Spleen (tissue), 11 donors: ENCODE results near the gene MRPL17. TPM values are rescaled to one million over a fixed set of nuclear protein-coding genes. Genes with fewer than 3 reads are reported as not detected.

Experiments used
- DNase-seq: peaks from one replicate; pipeline ENCODE4 v3.0.0-alpha.2; 2020
- H3K27ac ChIP-seq, 8 donors: fragments of 200-600 bp; sonication (generic) in 7 of 8; 1 replicate in 4 of 8; 2 replicates in 4 of 8; pipeline versions ENCODE4 v1.5.0 to v1.8.0; 2016 to 2021; ENCODE audit warnings: inconsistent platforms in 4 of 8, mild to moderate bottlenecking in 4 of 8, moderate library complexity in 1 of 8
- H3K27me3 ChIP-seq, 7 donors: fragments of 200-600 bp; sonication (generic) in 6 of 7; replicated peaks in 1 of 7; 1 replicate in 4 of 7; 2 replicates in 3 of 7; pipeline versions ENCODE4 v1.5.0 to v1.8.0; 2016 to 2021; ENCODE audit warnings: inconsistent platforms in 3 of 7, mild to moderate bottlenecking in 1 of 7
- H3K36me3 ChIP-seq, 6 donors: fragments of 200-600 bp; sonication (generic) in 5 of 6; 1 replicate in 4 of 6; 2 replicates in 2 of 6; pipeline versions ENCODE4 v1.5.0 to v1.8.0; 2016 to 2021; ENCODE audit warnings: inconsistent platforms in 2 of 6
- H3K4me1 ChIP-seq, 6 donors: fragments of 200-600 bp; sonication (generic) in 5 of 6; 1 replicate in 3 of 6; 2 replicates in 3 of 6; pipeline versions ENCODE4 v1.5.0 to v1.8.0; 2016 to 2021; ENCODE audit warnings: inconsistent platforms in 3 of 6
- H3K4me3 ChIP-seq, 8 donors: fragments of 200-600 bp; sonication (generic) in 7 of 8; 1 replicate in 4 of 8; 2 replicates in 4 of 8; pipeline versions ENCODE4 v1.5.0 to v1.8.0; 2016 to 2021; ENCODE audit warnings: inconsistent platforms in 4 of 8, mild to moderate bottlenecking in 4 of 8, moderate library complexity in 2 of 8
- H3K9me3 ChIP-seq, 8 donors: fragments of 200-600 bp; sonication (generic) in 7 of 8; 1 replicate in 4 of 8; 2 replicates in 4 of 8; pipeline versions ENCODE4 v1.5.0 to v1.8.0; 2016 to 2021; ENCODE audit warnings: inconsistent platforms in 4 of 8
- POLR2A ChIP-seq, 3 donors: fragments of 450-650 bp; IDR thresholded peaks; one replicate each; pipeline ENCODE4 v1.5.1; 2017; ENCODE audit warnings: antibody characterized with exemption in 3 of 3, mild to moderate bottlenecking in 1 of 3
- POLR2AphosphoS5 ChIP-seq, 3 donors: sonication (generic); formaldehyde crosslinking; IDR thresholded peaks; one replicate each; pipeline ENCODE4 v1.5.1; 2017; ENCODE audit warnings: antibody characterized with exemption in 3 of 3
- WGBS, 5 donors: extraction: QIAGEN DNeasy Blood & Tissue Kit in 3 of 5; methylation state at CpG; one replicate each; pipeline versions ENCODE4 v1.1.5 to v1.1.7; 2013 to 2018; 5-methylcytosine and 5-hydroxymethylcytosine counted together
- intact Hi-C: fragments of 100-400 bp; cut with DNase I; formaldehyde crosslinking; loops from one replicate; pipeline ENCODE4 v1.15.0; 2023; ENCODE audit warnings: low total_unique reads
- polyA plus RNA-seq, 3 donors: library from polyadenylated mRNA; stranded (reverse); fragments of 200-250 nt; gene quantifications; one replicate each; pipeline ENCODE4 v1.2.1, GENCODE V29; 2013
- total RNA-seq, 7 donors: library from RNA; depleted of rRNA in 3 of 7; stranded (reverse); fragments of >200 nt in 3 of 7; fragmentation: NEBNext Ultra II Directional in 4 of 7; extraction: Animal tissue kit (Norgen Biotek cat#: 25700) in 4 of 7; gene quantifications; one replicate each; pipeline versions ENCODE4 v1.1.0 to v1.2.1, GENCODE V29; 2016 to 2021
- TF ChIP-seq, protein P1 (sequence below), 11 experiments: fragments of 200-600 bp in 7 of 11; fragments of 450-650 bp in 4 of 11; sonication (generic) in 4 of 11; IDR thresholded peaks in 8 of 11; conservative IDR thresholded peaks in 3 of 11; 1 replicate in 7 of 11; 2 replicates in 4 of 11; pipeline versions ENCODE4 v1.4.0 to v1.8.0; 2016 to 2021; ENCODE audit warnings: antibody characterized with exemption in 11 of 11, inconsistent platforms in 4 of 11, mild to moderate bottlenecking in 1 of 11
- donor health status: healthy with polysubstance abuse.
- donor health status: DM: no; HTN: no; CAD: no; lungs with moderate emphysema.
- donor health status: DM: no; HTN: no; CAD: no.
- donor health status: Bipolar disorder and iron deficiency.
- donor health status: healthy.
- donor health status: DM: no; HTN: no; CAD: no.
- donor health status: DM: yes; HTN: yes; CAD: no.

MRPL17 gene
- total and polyA plus RNA-seq, 10 donors = 31.1 to 74.7 (median 42.0) TPM

DNA sequence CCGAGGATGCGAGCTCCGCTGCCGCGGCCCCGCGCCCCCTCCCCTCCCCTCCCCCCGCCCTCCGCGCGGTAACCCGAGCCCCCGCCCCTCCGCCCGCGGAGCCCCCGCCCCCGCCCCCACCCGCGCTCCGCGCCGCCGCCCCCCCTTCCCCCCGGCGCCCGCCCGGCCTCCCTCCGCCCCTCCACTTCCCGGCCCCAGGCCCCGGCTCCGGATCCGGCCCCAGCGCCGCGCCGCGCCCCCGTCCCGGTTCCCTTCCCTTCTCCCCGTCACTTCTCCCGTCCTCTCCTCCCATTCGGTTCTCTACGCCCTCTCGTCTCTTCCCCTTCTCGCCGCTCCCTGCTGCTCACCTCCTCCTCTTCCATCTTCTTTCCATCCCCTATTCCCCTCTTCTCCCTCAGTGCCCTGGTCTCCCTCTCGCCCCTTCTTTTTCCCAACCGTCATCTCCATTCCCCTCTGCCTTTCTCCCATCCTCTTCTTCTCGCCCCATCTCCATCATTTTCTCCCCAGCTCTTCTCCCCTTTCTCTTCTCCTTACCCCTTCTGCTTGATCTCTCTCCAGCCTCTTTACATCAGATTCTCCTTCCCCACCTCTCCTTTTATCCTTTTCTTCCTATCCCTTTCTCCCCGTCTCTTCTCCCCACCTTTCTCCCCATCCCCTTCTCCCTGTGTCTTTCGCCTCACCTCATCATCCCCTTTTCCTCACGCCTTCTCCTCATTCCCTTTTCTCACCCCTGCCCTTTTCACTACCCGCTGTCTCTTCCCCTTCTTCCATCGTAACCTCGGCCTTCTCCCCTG, 27.2 kb downstream of the MRPL17 start, which contains the start of gene DCHS1:
TSS of gene DCHS1 (minus strand) at position 20 of the 794 bp plus-strand sequence. CDS start 14,196 bp downstream, outside the sequence.
- H3K36me3 ChIP-seq = no peaks in the 10 kb centered on the region
- peaks cover 0 to 51% (median 28%) of the 10 kb centered on the region in 6 donors for H3K4me1 ChIP-seq
- H3K27ac ChIP-seq = peak within 1 kb of the TSS; percentile 51 to 86 (median 71)
- TF ChIP-seq, protein P1, sequence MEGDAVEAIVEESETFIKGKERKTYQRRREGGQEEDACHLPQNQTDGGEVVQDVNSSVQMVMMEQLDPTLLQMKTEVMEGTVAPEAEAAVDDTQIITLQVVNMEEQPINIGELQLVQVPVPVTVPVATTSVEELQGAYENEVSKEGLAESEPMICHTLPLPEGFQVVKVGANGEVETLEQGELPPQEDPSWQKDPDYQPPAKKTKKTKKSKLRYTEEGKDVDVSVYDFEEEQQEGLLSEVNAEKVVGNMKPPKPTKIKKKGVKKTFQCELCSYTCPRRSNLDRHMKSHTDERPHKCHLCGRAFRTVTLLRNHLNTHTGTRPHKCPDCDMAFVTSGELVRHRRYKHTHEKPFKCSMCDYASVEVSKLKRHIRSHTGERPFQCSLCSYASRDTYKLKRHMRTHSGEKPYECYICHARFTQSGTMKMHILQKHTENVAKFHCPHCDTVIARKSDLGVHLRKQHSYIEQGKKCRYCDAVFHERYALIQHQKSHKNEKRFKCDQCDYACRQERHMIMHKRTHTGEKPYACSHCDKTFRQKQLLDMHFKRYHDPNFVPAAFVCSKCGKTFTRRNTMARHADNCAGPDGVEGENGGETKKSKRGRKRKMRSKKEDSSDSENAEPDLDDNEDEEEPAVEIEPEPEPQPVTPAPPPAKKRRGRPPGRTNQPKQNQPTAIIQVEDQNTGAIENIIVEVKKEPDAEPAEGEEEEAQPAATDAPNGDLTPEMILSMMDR (IDR thresholded peaks at IDR 0.05 in 8 of 11, conservative IDR thresholded peaks at IDR 0.05 in 3 of 11) = no peak
- TF ChIP-seq POLR2AphosphoS5 (IDR thresholded peaks at IDR 0.05) = peak in 2 of 3 donors; percentile 36
- peaks cover 0 to 24% (median 0%) of the 10 kb centered on the region in 7 donors for H3K27me3 ChIP-seq
- DNase-seq = peak; percentile 82
- 13 to 36% (median 21%) methylated on average over 15 to 36 of the region's 56 CpGs for WGBS, 5 donors
- no peaks in the 10 kb centered on the region for H3K9me3 ChIP-seq
- intact Hi-C loops = no loop called here
- peak within 1 kb of the TSS; percentile 25 to 73 (median 34) for H3K4me3 ChIP-seq

DNA sequence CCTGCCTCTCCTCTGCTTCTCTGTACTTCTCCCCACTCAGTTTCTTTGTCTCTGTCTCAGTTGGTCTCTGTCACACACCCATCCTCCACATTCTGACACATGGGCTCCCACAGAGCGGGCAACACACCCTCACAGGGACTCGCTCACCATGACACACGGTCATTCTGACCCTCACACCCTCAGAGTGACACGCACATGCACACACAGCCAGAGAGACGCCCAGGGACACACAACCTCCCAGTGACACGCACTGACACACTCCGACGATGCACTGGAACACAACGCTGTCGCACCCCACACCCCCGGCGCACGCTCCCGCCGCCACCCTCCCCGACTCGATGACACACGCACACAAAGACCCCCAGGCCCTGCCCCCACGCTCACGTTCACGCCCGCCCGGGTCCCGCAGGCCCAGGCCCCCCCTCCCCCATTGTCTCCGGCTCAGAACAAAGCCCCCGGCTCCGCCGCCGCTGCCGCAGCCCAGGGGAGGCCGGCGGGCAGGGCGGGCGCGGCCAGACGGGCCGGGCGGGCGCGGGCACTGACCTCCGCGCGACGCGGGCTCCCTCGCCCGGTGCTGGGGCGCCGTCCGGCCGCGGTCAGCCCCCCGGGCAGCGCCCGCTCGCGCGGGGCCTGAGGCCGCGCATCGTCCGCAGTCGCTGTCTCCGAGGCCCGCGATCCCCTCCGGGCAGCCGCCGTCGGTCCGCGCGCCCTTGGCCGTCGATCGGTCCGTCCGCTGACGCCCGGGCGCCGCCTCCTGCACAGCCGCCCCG, 27.9 kb downstream of the MRPL17 start:
- intact Hi-C loops = no loop called here
- Histone ChIP-seq H3K4me3 (peak overlapping the region; percentile 25 to 73 (median 34)), H3K36me3 (no peaks in the 10 kb centered on the region), H3K4me1 (peaks cover 0 to 59% (median 28%) of the 10 kb centered on the region in 6 donors), H3K9me3 (no peaks in the 10 kb centered on the region), H3K27ac (peak overlapping the region; percentile 51 to 86 (median 71)), H3K27me3 (peaks cover 0 to 24% (median 0%) of the 10 kb centered on the region in 7 donors)
- TF ChIP-seq POLR2A (IDR thresholded peaks at IDR 0.05) = no peak
- peak in 2 of 3 donors; percentile 45 to 52 for TF ChIP-seq POLR2AphosphoS5 (IDR thresholded peaks at IDR 0.05)
- TF ChIP-seq, protein P1 (IDR thresholded peaks at IDR 0.05 in 8 of 11, conservative IDR thresholded peaks at IDR 0.05 in 3 of 11) = no peak
- DNase-seq = peak; percentile 81
- 4 to 11% (median 4%) methylated on average over 15 to 84 of the region's 84 CpGs for WGBS, 5 donors

DNA sequence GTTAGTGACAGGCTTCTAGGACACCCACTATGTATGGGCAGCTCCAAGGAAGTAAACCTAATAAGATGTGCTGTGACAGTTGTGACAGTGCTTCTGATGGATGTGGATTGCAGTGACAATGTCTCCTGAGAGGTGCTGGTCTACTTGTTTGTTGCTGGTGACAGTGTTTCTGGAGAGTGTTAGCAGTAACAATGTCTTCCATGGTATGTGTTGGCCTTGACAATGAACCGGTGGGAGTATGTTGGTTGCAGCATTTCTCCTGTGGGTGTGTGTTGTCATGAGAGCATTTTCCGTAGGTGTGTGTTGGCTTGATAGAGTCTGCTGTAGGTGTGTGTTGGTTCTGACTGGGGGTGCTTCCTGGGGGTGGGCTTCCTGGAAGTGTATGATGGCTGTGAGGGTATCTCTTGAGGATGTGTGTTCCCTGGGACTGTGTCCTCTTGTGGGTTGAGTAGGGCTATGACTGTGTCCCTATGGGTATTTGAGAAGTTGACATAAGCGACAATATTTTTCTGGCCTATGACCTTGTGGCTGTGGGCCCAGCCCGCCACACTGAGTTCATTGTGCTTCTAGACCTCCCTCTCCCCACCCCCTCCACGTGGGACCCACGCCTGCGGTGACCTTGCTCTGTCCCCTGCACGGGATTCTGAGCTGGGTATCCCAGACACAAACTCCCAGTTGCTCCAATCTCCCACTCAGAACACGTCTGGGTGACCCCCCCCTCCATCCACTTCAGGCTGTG, 28.7 kb downstream of the MRPL17 start:
- DNase-seq = peak; percentile 78
- no peaks in the 10 kb centered on the region for H3K36me3 ChIP-seq
- H3K27me3 ChIP-seq = peaks cover 0 to 24% (median 0%) of the 10 kb centered on the region in 7 donors
- peak overlapping the region; percentile 25 to 73 (median 34) for H3K4me3 ChIP-seq
- intact Hi-C loops = no loop called here
- WGBS, 5 donors = 59 to 70% (median 66%) methylated on average over 8 to 9 of the region's 9 CpGs
- H3K4me1 ChIP-seq = peaks cover 2 to 66% (median 32%) of the 10 kb centered on the region in 6 donors
- H3K9me3 ChIP-seq = no peaks in the 10 kb centered on the region
- H3K27ac ChIP-seq = peak overlapping the region; percentile 51 to 86 (median 71)
- TF ChIP-seq POLR2A (IDR thresholded peaks at IDR 0.05) (no peak), POLR2AphosphoS5 (IDR thresholded peaks at IDR 0.05) (no peak)
- TF ChIP-seq, protein P1 (IDR thresholded peaks at IDR 0.05 in 8 of 11, conservative IDR thresholded peaks at IDR 0.05 in 3 of 11) = no peak
